ENCODE measurements around the gene MPP2. TPM values are rescaled to one million over a fixed set of nuclear protein-coding genes. Genes with fewer than 3 reads are reported as not detected.
"Not testable (repeated sequence)": the region's sequence is repeated elsewhere in the genome, so short reads cannot be mapped to it uniquely, and the experiment has no call there.

Gene MPP2
- polyA plus RNA-seq, 1 donor from 2014 or later: 25.5 TPM

DNA sequence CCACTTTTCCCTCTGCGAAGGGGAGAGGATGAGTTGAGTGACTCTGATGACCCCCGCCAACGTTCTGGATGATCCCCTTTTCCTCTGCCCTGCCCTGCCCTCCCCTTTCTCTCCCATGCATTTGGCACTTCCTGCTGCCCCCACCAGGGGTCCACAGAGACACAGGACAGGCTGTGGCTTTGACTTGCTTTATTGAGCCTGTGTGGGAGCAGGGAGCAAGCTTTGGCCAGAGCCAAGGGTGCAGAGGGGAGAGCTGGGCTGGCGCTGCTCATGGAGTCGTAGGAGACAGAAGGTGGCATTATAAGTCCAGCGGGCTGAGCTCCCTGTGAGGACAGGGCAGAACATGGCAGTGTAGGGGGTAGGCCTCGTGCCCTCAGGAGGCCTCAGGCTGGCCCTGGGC is 33.3 kb upstream of the MPP2 start:
- no peak overlapping the region for H3K27ac ChIP-seq (ENCODE audit: low read length)
- H2AFZ ChIP-seq (ENCODE audit: low read depth, low read length): no peak overlapping the region
- no peaks in the 10 kb centered on the region for H3K9me3 ChIP-seq (ENCODE audit: low read length)
- H3K4me2 ChIP-seq (ENCODE audit: low read length): no peak overlapping the region
- H3K27me3 ChIP-seq (ENCODE audit: insufficient read depth, low read depth, low read length): no peaks in the 10 kb centered on the region
- no peak overlapping the region for H3K4me3 ChIP-seq (ENCODE audit: low read length)
- H3K9me2 ChIP-seq (ENCODE audit: insufficient read depth, low read length): no peaks in the 10 kb centered on the region
- no peaks in the 10 kb centered on the region for H3F3A ChIP-seq (ENCODE audit: insufficient read depth, low read length, poor library complexity, severe bottlenecking)
- peak; percentile 26 for TF ChIP-seq RAD21 (conservative IDR thresholded peaks at IDR 0.05)
- peak; percentile 38 for TF ChIP-seq SMC3 (conservative IDR thresholded peaks at IDR 0.05; ENCODE audit: poor library complexity)
- TF ChIP-seq, protein P1, sequence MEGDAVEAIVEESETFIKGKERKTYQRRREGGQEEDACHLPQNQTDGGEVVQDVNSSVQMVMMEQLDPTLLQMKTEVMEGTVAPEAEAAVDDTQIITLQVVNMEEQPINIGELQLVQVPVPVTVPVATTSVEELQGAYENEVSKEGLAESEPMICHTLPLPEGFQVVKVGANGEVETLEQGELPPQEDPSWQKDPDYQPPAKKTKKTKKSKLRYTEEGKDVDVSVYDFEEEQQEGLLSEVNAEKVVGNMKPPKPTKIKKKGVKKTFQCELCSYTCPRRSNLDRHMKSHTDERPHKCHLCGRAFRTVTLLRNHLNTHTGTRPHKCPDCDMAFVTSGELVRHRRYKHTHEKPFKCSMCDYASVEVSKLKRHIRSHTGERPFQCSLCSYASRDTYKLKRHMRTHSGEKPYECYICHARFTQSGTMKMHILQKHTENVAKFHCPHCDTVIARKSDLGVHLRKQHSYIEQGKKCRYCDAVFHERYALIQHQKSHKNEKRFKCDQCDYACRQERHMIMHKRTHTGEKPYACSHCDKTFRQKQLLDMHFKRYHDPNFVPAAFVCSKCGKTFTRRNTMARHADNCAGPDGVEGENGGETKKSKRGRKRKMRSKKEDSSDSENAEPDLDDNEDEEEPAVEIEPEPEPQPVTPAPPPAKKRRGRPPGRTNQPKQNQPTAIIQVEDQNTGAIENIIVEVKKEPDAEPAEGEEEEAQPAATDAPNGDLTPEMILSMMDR (IDR thresholded peaks at IDR 0.05; ENCODE audit: poor library complexity, severe bottlenecking): peak; percentile 58
- TF ChIP-seq EZH2 (IDR thresholded peaks at IDR 0.05; ENCODE audit: borderline replicate concordance, insufficient read depth, low read length, poor library complexity, severe bottlenecking): no peak
- H3K79me2 ChIP-seq (replicated peaks; ENCODE audit: insufficient read depth, low read length): no peaks in the 10 kb centered on the region
- no peaks in the 10 kb centered on the region for H4K20me1 ChIP-seq (ENCODE audit: insufficient read depth)
- H3K9ac ChIP-seq (ENCODE audit: low read length): no peak overlapping the region
- H3K36me3 ChIP-seq (ENCODE audit: insufficient read depth, low read length): no peaks in the 10 kb centered on the region

DNA sequence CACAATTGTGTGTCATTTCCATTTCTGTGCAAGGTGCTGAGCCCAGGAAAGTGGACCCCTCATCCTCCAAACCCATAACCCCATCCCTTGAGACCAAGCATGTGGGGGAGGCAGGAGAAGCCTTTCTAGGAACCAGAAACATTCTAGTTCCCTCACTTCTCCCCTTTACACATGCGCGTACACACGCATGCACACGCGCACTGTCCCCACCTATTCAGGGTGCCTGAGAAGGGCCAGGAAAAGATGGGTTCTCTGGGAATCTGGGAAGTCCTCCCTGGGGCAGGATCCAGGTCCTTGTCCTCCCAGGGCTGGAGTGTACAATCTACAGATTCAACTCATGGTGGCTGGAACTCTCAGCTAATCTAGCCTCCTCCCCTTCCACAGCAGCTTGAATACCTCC is 32.5 kb upstream of the MPP2 start:
- Histone ChIP-seq H3K4me3 (ENCODE audit: low read length) (no peak overlapping the region), H3K27me3 (ENCODE audit: insufficient read depth, low read depth, low read length) (no peaks in the 10 kb centered on the region), H3K9ac (ENCODE audit: low read length) (no peak overlapping the region), H3K79me2 (replicated peaks; ENCODE audit: insufficient read depth, low read length) (no peaks in the 10 kb centered on the region), H3K27ac (ENCODE audit: low read length) (no peak overlapping the region), H4K20me1 (ENCODE audit: insufficient read depth) (no peaks in the 10 kb centered on the region), H2AFZ (ENCODE audit: low read depth, low read length) (no peak overlapping the region), H3K4me2 (ENCODE audit: low read length) (no peak overlapping the region), H3K36me3 (ENCODE audit: insufficient read depth, low read length) (no peaks in the 10 kb centered on the region), H3K9me3 (ENCODE audit: low read length) (no peaks in the 10 kb centered on the region), H3K9me2 (ENCODE audit: insufficient read depth, low read length) (no peaks in the 10 kb centered on the region), H3F3A (ENCODE audit: insufficient read depth, low read length, poor library complexity, severe bottlenecking) (no peaks in the 10 kb centered on the region)
- TF ChIP-seq MXI1 (conservative IDR thresholded peaks at IDR 0.05; ENCODE audit: poor library complexity, severe bottlenecking) (no peak), RAD21 (conservative IDR thresholded peaks at IDR 0.05) (no peak), POLR2AphosphoS5 (IDR thresholded peaks at IDR 0.05) (no peak), TAF1 (IDR thresholded peaks at IDR 0.05; ENCODE audit: low read depth) (no peak), SMC3 (conservative IDR thresholded peaks at IDR 0.05; ENCODE audit: poor library complexity) (no peak), EZH2 (IDR thresholded peaks at IDR 0.05; ENCODE audit: borderline replicate concordance, insufficient read depth, low read length, poor library complexity, severe bottlenecking) (no peak)
- TF ChIP-seq, protein P1 (IDR thresholded peaks at IDR 0.05; ENCODE audit: poor library complexity, severe bottlenecking): no peak
- TF ChIP-seq, protein P2, sequence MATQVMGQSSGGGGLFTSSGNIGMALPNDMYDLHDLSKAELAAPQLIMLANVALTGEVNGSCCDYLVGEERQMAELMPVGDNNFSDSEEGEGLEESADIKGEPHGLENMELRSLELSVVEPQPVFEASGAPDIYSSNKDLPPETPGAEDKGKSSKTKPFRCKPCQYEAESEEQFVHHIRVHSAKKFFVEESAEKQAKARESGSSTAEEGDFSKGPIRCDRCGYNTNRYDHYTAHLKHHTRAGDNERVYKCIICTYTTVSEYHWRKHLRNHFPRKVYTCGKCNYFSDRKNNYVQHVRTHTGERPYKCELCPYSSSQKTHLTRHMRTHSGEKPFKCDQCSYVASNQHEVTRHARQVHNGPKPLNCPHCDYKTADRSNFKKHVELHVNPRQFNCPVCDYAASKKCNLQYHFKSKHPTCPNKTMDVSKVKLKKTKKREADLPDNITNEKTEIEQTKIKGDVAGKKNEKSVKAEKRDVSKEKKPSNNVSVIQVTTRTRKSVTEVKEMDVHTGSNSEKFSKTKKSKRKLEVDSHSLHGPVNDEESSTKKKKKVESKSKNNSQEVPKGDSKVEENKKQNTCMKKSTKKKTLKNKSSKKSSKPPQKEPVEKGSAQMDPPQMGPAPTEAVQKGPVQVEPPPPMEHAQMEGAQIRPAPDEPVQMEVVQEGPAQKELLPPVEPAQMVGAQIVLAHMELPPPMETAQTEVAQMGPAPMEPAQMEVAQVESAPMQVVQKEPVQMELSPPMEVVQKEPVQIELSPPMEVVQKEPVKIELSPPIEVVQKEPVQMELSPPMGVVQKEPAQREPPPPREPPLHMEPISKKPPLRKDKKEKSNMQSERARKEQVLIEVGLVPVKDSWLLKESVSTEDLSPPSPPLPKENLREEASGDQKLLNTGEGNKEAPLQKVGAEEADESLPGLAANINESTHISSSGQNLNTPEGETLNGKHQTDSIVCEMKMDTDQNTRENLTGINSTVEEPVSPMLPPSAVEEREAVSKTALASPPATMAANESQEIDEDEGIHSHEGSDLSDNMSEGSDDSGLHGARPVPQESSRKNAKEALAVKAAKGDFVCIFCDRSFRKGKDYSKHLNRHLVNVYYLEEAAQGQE (IDR thresholded peaks at IDR 0.05; ENCODE audit: borderline replicate concordance): no peak

DNA sequence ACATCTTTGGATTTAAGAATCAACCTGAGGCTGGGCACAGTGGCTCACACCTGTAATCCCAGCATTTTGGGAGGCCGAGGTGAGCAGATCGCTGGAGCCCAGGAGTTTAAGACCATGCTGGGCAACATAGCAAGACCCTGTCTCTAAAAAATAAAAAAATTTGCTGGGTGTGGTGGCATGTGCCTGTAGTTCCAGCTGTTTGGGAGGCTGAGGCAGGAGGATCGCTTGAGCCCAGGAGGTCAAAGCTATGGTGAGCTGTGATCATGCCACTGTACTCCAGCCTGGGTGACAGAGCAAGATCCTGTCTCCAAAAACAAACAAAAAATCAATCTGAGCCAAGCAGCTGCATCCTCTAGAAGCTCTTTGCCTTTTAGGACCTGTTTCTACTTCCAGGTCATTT is 32.1 kb upstream of the MPP2 start:
- not testable (repeated sequence) for H3K27me3 ChIP-seq (ENCODE audit: insufficient read depth, low read depth, low read length); H3K4me3 ChIP-seq (ENCODE audit: low read length); H3K9me3 ChIP-seq (ENCODE audit: low read length); H3K36me3 ChIP-seq (ENCODE audit: insufficient read depth, low read length); H3F3A ChIP-seq (ENCODE audit: insufficient read depth, low read length, poor library complexity, severe bottlenecking); H3K9me2 ChIP-seq (ENCODE audit: insufficient read depth, low read length); H3K4me2 ChIP-seq (ENCODE audit: low read length); H3K79me2 ChIP-seq (replicated peaks; ENCODE audit: insufficient read depth, low read length); H2AFZ ChIP-seq (ENCODE audit: low read depth, low read length); H4K20me1 ChIP-seq (ENCODE audit: insufficient read depth); H3K9ac ChIP-seq (ENCODE audit: low read length); H3K27ac ChIP-seq (ENCODE audit: low read length)
